HG03108 (cell line): ENCODE measurements around the gene ZFAND3.

Experiments
- ATAC-seq: cut with Tn5 transposase; IDR thresholded peaks from one replicate; pipeline ENCODE4 v1.9.1; 2021; ENCODE audit warnings: moderate library complexity; ENCODE audit not compliant: unreplicated experiment

The ZFAND3 gene

DNA sequence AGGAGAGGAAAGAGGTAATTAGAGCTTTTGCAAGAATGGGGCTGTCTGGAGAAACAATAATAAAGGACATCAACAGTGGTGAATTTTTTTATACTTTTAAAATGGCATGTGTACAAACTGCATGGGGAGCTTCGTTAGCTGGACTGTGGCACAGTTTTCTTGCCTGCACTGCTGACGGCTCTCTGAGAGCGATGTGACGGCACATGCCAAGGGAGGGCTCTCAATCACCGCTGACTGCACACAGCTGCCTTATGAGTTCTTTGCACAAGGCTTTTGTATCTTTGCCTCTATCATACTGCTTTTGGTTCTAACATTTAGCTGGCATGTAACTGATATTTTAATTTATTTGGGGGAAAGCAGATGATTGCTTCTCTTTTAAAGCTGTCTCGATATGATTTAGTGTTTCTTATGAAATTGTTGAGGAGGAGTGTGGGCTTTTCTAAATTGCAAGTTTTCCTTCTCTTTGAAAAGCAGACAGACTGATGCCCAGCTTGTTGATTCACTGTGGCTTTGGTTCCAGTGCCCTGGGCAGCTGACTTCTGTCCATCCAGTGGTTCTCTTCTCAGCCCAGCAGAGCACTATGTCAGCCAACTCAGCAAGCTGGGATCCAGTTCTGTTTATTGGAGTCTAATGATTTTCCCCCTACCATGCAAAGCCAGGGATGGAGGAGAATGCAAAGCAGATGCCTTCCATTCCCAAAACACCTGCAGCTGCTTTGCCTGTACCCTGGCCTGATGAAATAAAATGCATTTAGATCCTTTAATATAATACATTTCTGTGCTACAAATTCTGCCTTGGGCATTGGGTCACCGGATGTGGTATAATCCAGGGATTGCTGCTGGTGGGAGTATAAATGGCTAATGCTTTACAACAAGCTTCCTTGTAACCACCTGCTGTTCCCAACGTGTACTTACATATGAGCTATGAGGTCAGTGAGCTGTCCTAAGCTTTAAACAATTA lies 323.9 kb downstream of the ZFAND3 start:
- ATAC-seq, result no peak

- no peak for ATAC-seq
Observed at GRCh38 chr6:38144365-38144945, 324.9 kb downstream of the ZFAND3 start.

- ATAC-seq, result no peak
Observed at GRCh38 chr6:38146021-38146733, 326.6 kb downstream of the ZFAND3 start.

DNA sequence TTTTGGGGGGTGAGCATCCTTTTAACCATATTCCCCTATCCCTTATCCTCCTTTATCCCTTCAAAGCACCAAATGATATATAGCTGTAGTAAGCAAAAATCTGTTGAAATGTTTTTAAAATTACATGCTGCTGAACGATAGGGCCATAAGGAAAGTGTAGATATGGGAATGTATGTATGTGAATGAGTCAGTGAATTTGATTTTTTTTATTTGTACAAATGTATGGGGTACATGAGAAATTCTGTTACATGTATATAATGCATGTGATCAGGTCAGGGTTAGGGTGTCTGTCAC lies 327.2 kb downstream of the ZFAND3 start:
- ATAC-seq, result no peak

DNA sequence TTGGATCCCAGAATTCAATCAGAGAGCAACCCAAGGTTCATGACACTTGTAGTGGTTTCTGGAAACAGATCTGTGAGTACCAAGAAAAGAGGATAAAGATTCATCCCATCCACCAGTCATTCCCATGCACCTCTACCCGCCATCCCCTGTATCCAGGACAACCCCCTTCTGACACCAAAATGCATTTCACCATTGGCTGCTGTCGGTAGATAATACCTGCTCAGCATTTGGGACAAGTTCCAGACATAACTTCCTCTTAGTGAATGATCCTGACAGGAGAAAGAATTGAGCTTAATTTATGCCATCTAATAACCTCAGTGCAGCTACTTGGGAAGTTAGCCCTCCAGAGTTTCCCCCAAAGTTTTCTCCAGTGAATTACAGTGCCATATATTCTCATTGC lies 329.1 kb downstream of the ZFAND3 start:
- no peak for ATAC-seq

DNA sequence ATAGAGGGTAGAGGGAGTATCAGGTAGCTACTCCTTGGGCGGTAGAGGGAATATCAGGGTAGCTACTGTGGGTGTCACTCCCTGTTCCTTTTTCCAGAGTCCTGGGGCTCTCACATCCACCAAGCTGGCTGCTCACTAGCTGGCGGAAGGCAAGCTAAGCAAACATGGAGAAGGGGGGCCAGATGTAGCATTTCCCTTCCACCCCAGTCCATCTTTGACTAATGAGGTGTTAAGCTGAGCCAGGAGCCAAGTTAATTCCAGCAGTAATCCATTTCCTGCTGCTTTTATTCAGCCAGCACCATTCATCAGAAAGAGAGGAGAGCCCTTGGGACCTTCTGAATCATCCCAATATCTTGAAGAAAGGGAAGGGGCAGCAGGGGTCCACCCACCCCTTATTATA lies 330.0 kb downstream of the ZFAND3 start:
- no peak for ATAC-seq

- ATAC-seq, result no peak
Observed at GRCh38 chr6:38150021-38150420, 330.5 kb downstream of the ZFAND3 start.

DNA sequence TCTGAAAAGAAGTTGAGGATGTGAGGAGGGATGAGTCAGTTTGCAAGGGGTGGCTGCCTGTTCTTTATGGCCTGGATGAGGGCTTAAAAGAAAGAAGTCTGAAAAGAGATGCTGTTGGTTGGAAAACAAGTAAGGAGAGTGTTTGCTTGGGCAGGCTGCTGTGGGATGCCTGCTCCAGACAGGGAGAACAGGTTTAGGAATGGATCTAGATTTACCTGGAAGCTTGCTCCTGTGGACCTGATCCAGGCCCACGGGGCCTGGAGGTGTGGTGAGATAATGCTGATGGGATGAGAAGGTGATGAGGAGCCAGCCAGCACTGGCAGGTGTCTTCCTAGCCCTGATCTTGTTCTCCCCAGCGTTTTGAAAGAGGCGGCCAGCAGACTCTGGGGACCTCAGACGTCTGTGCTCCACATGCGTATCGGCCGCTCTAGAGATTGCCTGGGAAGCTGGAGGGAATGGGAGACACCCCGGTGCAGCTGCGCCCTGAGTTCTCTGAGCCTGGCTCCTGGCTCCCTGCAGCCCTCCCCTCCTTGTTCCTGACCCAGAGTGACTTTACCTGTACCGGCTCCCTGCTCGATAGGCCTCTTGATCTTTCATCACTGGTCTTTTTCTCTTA lies 331.3 kb downstream of the ZFAND3 start:
- ATAC-seq, result no peak

DNA sequence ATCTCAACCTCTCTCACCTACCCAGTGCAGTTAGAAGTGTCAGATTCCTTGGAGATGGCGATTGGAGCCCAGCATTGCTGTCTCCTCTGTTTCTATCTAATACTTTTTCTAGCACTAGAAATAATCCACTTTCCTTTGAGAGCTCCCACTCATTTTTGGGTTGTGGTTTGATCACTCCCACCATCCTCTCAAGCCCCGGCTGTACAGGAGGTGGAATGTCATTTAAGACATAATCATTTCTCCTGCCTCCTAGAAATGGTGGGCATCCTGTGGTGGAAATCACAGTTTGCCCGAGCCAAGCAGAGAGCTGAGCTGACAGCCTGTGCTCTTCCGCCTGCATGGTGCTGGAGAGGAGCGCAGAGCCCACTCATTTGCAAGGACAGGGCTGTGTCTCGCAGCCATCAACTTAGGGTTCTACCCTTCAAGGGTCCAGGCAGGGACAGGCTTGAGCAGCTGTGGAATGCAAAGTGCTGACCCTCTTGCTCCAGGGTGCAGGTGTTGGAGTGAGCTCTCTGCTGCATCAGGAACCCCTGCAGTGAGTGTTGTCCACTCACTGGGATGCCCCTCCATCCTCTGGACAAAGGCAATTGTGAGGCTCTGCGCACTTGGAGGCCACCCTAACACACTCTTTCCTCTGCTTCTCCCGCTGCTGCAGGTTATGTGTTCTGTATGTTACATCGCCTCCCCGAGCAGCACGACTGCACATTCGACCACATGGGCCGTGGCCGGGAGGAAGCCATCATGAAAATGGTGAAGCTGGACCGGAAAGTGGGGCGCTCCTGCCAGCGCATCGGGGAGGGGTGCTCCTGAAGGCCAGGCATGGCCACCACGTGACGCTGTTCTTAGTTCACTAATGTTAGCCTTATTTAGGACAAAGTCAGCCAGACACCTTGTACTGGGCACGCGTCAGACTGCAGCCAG lies 332.3 kb downstream of the ZFAND3 start:
- no peak for ATAC-seq

DNA sequence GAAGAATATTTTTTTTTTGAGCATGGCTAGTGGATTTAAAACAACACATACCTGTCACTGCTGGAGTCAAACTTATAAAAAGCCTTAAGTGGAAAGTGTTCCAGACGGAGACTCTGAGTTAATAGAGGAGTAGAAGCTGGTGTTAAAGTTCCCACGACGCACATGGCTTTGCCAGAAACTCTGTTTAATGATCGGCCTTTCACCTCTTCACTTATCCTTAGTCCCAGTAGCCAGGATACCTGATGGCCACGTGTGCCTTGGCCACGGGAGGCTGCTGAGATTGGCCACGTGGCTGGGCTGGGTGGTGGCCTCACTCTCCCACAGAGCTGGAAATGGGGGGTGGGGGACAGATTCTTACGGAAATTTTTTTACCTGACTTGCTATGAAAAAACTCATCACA lies 333.1 kb downstream of the ZFAND3 start:
- no peak for ATAC-seq

- no peak for ATAC-seq
Observed at GRCh38 chr6:38153076-38153797, 333.7 kb downstream of the ZFAND3 start.

GRCh38 chr6:38153798-38154345 lies 334.3 kb downstream of the ZFAND3 start:
- ATAC-seq, result no peak

- no peak for ATAC-seq
Observed at GRCh38 chr6:38154731-38155130, 335.2 kb downstream of the ZFAND3 start.

DNA sequence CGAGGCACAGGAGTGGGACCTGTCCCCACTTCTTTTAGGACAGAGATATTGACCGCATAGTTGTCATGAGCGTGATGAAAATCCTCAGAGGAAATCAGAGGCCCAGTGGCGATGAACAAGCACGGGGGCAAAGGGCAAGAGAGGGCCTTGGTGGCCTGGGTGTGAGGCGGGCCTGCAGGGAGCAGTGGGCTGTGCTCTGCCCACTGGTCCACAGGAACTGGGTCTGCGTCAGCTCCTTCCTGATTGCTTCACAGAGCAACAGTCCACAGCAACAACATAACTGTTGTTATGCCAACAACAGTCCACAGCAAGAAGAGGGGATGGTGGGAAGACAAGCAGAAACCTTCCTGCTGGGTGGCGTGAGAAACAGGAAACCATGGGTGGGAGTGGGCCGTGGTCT lies 335.6 kb downstream of the ZFAND3 start:
- ATAC-seq, result no peak

DNA sequence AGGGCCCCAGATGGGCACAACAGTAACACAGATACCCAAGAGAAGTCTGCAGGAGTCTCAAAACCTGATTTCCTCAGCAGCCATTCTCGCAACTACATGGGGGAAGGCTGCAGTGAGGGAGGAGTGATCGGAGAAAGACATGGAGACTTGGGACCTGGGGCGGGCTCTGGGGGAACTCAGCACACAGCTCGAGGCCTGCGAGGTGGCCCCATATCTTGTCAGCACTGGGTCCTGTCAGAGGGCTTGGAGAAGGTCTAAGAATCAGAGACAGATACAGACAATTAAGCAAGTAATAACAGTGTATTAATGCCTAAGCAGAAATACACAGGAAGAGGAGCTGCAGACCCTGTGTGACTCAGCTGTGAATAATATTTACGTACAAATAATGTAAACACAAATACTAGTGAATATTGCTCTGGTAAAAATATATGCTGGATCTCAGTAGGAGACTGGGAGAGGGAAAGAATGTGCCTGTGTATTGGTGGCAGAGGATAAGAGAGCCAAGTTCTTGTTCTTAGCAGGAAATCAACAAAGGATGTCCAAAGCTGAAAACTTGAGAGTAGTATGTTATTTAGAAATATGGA lies 336.2 kb downstream of the ZFAND3 start:
- ATAC-seq, result no peak

GRCh38 chr6:38156818-38157565 lies 337.5 kb downstream of the ZFAND3 start:
- no peak for ATAC-seq

GRCh38 chr6:38157905-38158304 lies 338.4 kb downstream of the ZFAND3 start:
- ATAC-seq, result no peak

DNA sequence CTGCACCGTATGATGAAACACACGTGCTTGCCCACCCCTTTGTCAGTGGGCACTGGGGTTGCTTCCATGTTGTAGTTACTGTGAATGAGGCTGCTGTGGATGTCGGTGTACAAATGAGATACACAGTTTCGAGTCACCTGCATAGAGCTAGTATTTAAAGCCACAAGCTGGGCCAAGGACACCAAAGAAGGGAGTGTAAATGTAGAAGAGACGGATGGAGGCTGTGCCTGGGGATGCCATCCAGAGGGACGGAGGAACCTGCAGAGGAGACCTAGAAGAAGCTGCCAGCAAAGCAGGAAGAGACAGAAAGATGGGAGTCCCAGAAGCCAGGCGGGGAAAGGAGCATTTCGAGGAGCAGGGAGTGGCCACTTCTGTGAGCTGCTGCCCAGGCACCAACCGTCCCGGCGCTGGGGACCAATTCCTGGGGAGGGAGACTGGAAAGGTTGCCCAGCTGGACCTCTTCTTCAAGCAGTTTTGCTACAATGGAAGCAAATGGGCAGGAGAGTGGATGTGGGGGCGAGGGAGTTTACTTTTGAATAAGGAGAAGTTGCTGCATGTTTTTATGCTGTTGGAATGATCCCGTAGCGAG lies 339.3 kb downstream of the ZFAND3 start:
- ATAC-seq, result no peak
